Spleen (tissue), 11 donors: ENCODE measurements around the gene CEBPE. TPM values are rescaled to one million over a fixed set of nuclear protein-coding genes. Genes with fewer than 3 reads are reported as not detected.

Experiments used
- DNase-seq: peaks from one replicate; pipeline ENCODE4 v3.0.0-alpha.2; 2020
- H3K27ac ChIP-seq, 8 donors: fragments of 200-600 bp; sonication (generic) in 7 of 8; 1 replicate in 4 of 8; 2 replicates in 4 of 8; pipeline versions ENCODE4 v1.5.0 to v1.8.0; 2016 to 2021; ENCODE audit warnings: inconsistent platforms in 4 of 8, mild to moderate bottlenecking in 4 of 8, moderate library complexity in 1 of 8
- H3K27me3 ChIP-seq, 7 donors: fragments of 200-600 bp; sonication (generic) in 6 of 7; replicated peaks in 1 of 7; 1 replicate in 4 of 7; 2 replicates in 3 of 7; pipeline versions ENCODE4 v1.5.0 to v1.8.0; 2016 to 2021; ENCODE audit warnings: inconsistent platforms in 3 of 7, mild to moderate bottlenecking in 1 of 7
- H3K36me3 ChIP-seq, 6 donors: fragments of 200-600 bp; sonication (generic) in 5 of 6; 1 replicate in 4 of 6; 2 replicates in 2 of 6; pipeline versions ENCODE4 v1.5.0 to v1.8.0; 2016 to 2021; ENCODE audit warnings: inconsistent platforms in 2 of 6
- H3K4me1 ChIP-seq, 6 donors: fragments of 200-600 bp; sonication (generic) in 5 of 6; 1 replicate in 3 of 6; 2 replicates in 3 of 6; pipeline versions ENCODE4 v1.5.0 to v1.8.0; 2016 to 2021; ENCODE audit warnings: inconsistent platforms in 3 of 6
- H3K4me3 ChIP-seq, 8 donors: fragments of 200-600 bp; sonication (generic) in 7 of 8; 1 replicate in 4 of 8; 2 replicates in 4 of 8; pipeline versions ENCODE4 v1.5.0 to v1.8.0; 2016 to 2021; ENCODE audit warnings: inconsistent platforms in 4 of 8, mild to moderate bottlenecking in 4 of 8, moderate library complexity in 2 of 8
- H3K9me3 ChIP-seq, 8 donors: fragments of 200-600 bp; sonication (generic) in 7 of 8; 1 replicate in 4 of 8; 2 replicates in 4 of 8; pipeline versions ENCODE4 v1.5.0 to v1.8.0; 2016 to 2021; ENCODE audit warnings: inconsistent platforms in 4 of 8
- POLR2A ChIP-seq, 3 donors: fragments of 450-650 bp; IDR thresholded peaks; one replicate each; pipeline ENCODE4 v1.5.1; 2017; ENCODE audit warnings: antibody characterized with exemption in 3 of 3, mild to moderate bottlenecking in 1 of 3
- POLR2AphosphoS5 ChIP-seq, 3 donors: sonication (generic); formaldehyde crosslinking; IDR thresholded peaks; one replicate each; pipeline ENCODE4 v1.5.1; 2017; ENCODE audit warnings: antibody characterized with exemption in 3 of 3
- WGBS, 5 donors: extraction: QIAGEN DNeasy Blood & Tissue Kit in 3 of 5; methylation state at CpG; one replicate each; pipeline versions ENCODE4 v1.1.5 to v1.1.7; 2013 to 2018; 5-methylcytosine and 5-hydroxymethylcytosine counted together
- intact Hi-C: fragments of 100-400 bp; cut with DNase I; formaldehyde crosslinking; loops from one replicate; pipeline ENCODE4 v1.15.0; 2023; ENCODE audit warnings: low total_unique reads
- polyA plus RNA-seq, 3 donors: library from polyadenylated mRNA; stranded (reverse); fragments of 200-250 nt; gene quantifications; one replicate each; pipeline ENCODE4 v1.2.1, GENCODE V29; 2013
- total RNA-seq, 7 donors: library from RNA; depleted of rRNA in 3 of 7; stranded (reverse); fragments of >200 nt in 3 of 7; fragmentation: NEBNext Ultra II Directional in 4 of 7; extraction: Animal tissue kit (Norgen Biotek cat#: 25700) in 4 of 7; gene quantifications; one replicate each; pipeline versions ENCODE4 v1.1.0 to v1.2.1, GENCODE V29; 2016 to 2021
- TF ChIP-seq, protein P1 (sequence below), 11 experiments: fragments of 200-600 bp in 7 of 11; fragments of 450-650 bp in 4 of 11; sonication (generic) in 4 of 11; IDR thresholded peaks in 8 of 11; conservative IDR thresholded peaks in 3 of 11; 1 replicate in 7 of 11; 2 replicates in 4 of 11; pipeline versions ENCODE4 v1.4.0 to v1.8.0; 2016 to 2021; ENCODE audit warnings: antibody characterized with exemption in 11 of 11, inconsistent platforms in 4 of 11, mild to moderate bottlenecking in 1 of 11
- donor health status: healthy with polysubstance abuse.
- donor health status: DM: no; HTN: no; CAD: no; lungs with moderate emphysema.
- donor health status: DM: no; HTN: no; CAD: no.
- donor health status: Bipolar disorder and iron deficiency.
- donor health status: healthy.
- donor health status: DM: no; HTN: no; CAD: no.
- donor health status: DM: yes; HTN: yes; CAD: no.

The CEBPE gene
- total and polyA plus RNA-seq, 10 donors = 0.64 to 9.6 (median 1.5) TPM

DNA sequence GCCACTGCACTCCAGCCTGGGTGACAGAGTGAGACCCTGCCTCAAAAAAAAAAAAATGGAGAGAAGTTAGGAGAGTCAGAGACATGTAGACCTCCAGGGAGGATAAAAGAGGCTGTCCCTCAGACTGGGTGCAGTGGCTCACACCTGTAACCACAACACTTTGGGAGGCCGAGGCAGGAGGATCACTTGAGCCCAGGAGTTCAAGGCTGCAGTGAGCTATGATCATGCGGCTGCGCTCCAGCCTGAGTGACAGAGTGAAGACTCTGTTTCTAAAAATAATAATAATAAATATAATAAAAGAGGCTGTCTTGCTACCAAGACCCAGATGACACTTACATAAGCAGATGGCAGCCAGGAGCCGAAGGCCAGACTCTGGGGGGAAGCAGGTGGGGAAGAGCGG, 45.9 kb upstream of the CEBPE start:
- DNase-seq = no peak
- TF ChIP-seq, protein P1, sequence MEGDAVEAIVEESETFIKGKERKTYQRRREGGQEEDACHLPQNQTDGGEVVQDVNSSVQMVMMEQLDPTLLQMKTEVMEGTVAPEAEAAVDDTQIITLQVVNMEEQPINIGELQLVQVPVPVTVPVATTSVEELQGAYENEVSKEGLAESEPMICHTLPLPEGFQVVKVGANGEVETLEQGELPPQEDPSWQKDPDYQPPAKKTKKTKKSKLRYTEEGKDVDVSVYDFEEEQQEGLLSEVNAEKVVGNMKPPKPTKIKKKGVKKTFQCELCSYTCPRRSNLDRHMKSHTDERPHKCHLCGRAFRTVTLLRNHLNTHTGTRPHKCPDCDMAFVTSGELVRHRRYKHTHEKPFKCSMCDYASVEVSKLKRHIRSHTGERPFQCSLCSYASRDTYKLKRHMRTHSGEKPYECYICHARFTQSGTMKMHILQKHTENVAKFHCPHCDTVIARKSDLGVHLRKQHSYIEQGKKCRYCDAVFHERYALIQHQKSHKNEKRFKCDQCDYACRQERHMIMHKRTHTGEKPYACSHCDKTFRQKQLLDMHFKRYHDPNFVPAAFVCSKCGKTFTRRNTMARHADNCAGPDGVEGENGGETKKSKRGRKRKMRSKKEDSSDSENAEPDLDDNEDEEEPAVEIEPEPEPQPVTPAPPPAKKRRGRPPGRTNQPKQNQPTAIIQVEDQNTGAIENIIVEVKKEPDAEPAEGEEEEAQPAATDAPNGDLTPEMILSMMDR (IDR thresholded peaks at IDR 0.05 in 8 of 11, conservative IDR thresholded peaks at IDR 0.05 in 3 of 11) = no peak
- TF ChIP-seq POLR2A (IDR thresholded peaks at IDR 0.05) (no peak), POLR2AphosphoS5 (IDR thresholded peaks at IDR 0.05) (no peak)
- intact Hi-C loops = no loop called here
- no peaks in the 10 kb centered on the region for H3K9me3 ChIP-seq
- H3K4me3 ChIP-seq = no peak overlapping the region
- H3K4me1 ChIP-seq = peaks cover 0 to 58% (median 22%) of the 10 kb centered on the region in 6 donors
- WGBS, 5 donors = 93 to 97% (median 94%) methylated on average over 5 of the region's 5 CpGs
- no peak overlapping the region for H3K27ac ChIP-seq
- no peaks in the 10 kb centered on the region for H3K27me3 ChIP-seq
- peaks cover 0 to 7% (median 0%) of the 10 kb centered on the region in 6 donors for H3K36me3 ChIP-seq

DNA sequence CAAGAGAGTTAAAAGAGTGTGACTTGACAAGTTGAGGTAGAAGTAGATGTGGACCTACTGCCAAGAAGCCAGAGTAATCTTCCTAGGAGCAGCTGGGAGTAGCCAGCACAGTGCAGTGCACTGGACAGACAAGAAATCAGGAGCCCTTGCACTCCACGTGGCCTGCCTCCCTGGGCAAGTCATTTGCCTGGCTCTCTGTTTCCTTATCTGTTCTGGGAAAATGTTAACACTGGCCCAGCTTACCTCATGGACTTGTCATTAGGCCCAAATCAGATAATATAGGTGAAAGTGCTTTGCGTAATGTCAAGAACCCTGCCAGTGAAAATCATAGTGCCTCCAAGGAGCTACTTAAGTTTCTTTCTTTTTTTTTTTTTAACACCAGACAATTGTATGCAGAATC, 45.2 kb upstream of the CEBPE start:
- H3K4me3 ChIP-seq = no peak overlapping the region
- H3K9me3 ChIP-seq = no peaks in the 10 kb centered on the region
- peaks cover 0 to 65% (median 22%) of the 10 kb centered on the region in 6 donors for H3K4me1 ChIP-seq
- H3K36me3 ChIP-seq = peaks cover 0 to 7% (median 0%) of the 10 kb centered on the region in 6 donors
- peak overlapping the region in 1 of 8 donors; percentile 8 for H3K27ac ChIP-seq
- 74 to 93% (median 84%) methylated on average over 2 of the region's 2 CpGs for WGBS, 5 donors
- no peaks in the 10 kb centered on the region for H3K27me3 ChIP-seq
- no peak for TF ChIP-seq POLR2AphosphoS5 (IDR thresholded peaks at IDR 0.05)
- TF ChIP-seq, protein P1 (IDR thresholded peaks at IDR 0.05 in 8 of 11, conservative IDR thresholded peaks at IDR 0.05 in 3 of 11) = no peak
- no peak for TF ChIP-seq POLR2A (IDR thresholded peaks at IDR 0.05)
- DNase-seq = no peak
- intact Hi-C loops = no loop called here

DNA sequence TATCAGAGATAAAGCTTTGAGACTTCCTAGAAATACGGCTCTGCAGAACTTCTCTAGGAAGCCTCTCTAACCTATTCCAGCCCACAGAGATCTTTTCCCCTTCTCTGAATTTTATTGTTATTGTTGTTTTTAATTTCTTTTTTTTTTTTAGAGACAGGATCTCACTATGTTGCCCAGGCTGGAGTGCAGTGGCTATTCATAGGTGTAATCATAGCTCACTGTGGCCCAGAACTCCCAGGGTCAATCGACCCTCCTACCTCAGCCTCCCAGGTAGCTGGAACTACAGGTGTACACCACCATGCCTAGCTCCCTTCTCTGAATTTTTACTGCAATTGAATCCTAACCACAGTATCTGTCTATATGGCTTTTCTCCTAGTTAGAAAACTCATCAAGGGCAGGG, 44.8 kb upstream of the CEBPE start:
- TF ChIP-seq POLR2AphosphoS5 (IDR thresholded peaks at IDR 0.05) = no peak
- TF ChIP-seq POLR2A (IDR thresholded peaks at IDR 0.05) = no peak
- TF ChIP-seq, protein P1 (IDR thresholded peaks at IDR 0.05 in 8 of 11, conservative IDR thresholded peaks at IDR 0.05 in 3 of 11) = no peak
- H3K27ac ChIP-seq = peak overlapping the region in 3 of 8 donors; percentile 8 to 85 (median 69)

DNA sequence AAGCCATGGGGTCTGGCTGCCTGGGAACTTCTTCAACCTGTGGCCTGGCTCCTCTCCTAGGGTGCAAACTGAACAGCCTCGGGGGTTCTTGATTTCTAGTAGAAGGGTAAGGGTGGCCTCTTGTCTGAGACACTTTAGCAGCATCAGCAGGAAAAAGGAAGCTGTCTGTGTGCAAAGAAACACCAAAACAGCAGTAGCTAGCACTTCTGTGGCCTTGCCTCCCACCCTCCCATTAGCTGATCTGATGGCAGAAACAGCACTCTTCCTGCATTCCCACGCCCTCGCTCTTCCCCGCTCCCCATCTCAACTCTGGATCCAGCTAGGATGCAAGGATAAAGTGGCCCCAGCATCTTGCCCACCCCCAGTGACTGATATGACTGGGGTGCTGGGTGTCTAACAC, 43.7 kb upstream of the CEBPE start:
- 23 to 42% (median 36%) methylated on average over 4 of the region's 4 CpGs for WGBS, 5 donors
- H3K27me3 ChIP-seq = no peaks in the 10 kb centered on the region
- intact Hi-C loops = no loop called here
- DNase-seq = no peak
- peak overlapping the region in 4 of 8 donors; percentile 69 to 88 (median 86) for H3K27ac ChIP-seq
- H3K9me3 ChIP-seq = no peaks in the 10 kb centered on the region
- peaks cover 0 to 53% (median 20%) of the 10 kb centered on the region in 6 donors for H3K4me1 ChIP-seq
- H3K4me3 ChIP-seq = no peak overlapping the region
- H3K36me3 ChIP-seq = peaks cover 0 to 12% (median 0%) of the 10 kb centered on the region in 6 donors
- peak in 1 of 3 donors; percentile 5 for TF ChIP-seq POLR2A (IDR thresholded peaks at IDR 0.05)
- TF ChIP-seq, protein P1 (IDR thresholded peaks at IDR 0.05 in 8 of 11, conservative IDR thresholded peaks at IDR 0.05 in 3 of 11) = no peak
- TF ChIP-seq POLR2AphosphoS5 (IDR thresholded peaks at IDR 0.05) = peak in 2 of 3 donors; percentile 17 to 30

More for the DNA sequence above, 44.8 kb upstream of the CEBPE start:
- DNase-seq = no peak
- Histone ChIP-seq H3K27me3 (no peaks in the 10 kb centered on the region), H3K4me3 (no peak overlapping the region), H3K4me1 (peaks cover 0 to 64% (median 22%) of the 10 kb centered on the region in 6 donors), H3K9me3 (no peaks in the 10 kb centered on the region), H3K36me3 (peaks cover 0 to 8% (median 0%) of the 10 kb centered on the region in 6 donors)
- 83 to 91% (median 89%) methylated on average over 2 of the region's 2 CpGs for WGBS, 5 donors
- intact Hi-C loops = no loop called here
